Measurements from ENCODE around the gene CSH2. TPM values are rescaled to one million over a fixed set of nuclear protein-coding genes. Genes with fewer than 3 reads are reported as not detected.

CSH2 gene
- total and polyA plus RNA-seq, 2 donors (not counting 1 experiment from before 2014, with no cell fraction given): not detected

DNA sequence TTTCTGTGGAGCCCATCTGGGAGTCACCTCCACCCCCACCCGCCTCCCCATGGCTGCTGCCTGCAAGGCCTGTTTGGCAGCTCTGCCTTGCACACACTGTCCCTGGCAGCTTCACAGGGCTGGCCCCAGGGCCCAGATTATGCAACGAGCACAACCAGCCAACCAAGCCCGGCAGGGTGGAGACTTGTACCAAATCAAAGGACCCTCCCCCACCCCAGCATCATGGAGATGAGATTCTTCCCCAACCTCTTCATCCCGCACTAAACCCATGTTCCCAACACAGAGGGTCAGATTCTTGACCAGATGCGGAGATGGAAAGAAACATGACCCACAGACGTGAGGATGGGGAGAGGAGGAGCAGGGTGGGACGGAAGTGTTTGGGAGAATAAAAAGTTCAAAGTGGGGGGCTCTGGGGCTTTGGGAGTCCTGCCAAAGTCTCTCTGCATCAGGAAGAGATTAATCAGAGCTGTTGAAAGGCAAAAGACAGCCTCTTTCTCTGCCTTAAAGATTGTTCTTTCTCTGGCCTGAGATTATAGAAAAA, 34.8 kb downstream of the CSH2 start:
- H3K36me3 ChIP-seq (replicated peaks in 1 of 2; ENCODE audit: control extremely low read depth in 1 of 2, control insufficient read depth in 1 of 2, extremely low read depth in 1 of 2, insufficient read depth in 2 of 2, low read length in 1 of 2): peaks cover 1 to 40% of the 10 kb centered on the region in 2 experiments
- peaks cover 41 to 54% of the 10 kb centered on the region in 2 donors for H3K4me1 ChIP-seq (ENCODE audit: control insufficient read depth in 2 of 2, insufficient read depth in 2 of 2, low read length in 2 of 2)
- WGBS (ENCODE audit: insufficient coverage): 28% methylated on average over 6 of the region's 7 CpGs
- peaks cover 69% of the 10 kb centered on the region for H3K79me2 ChIP-seq (ENCODE audit: control insufficient read depth, insufficient read depth, low read length)
- H2AFZ ChIP-seq (ENCODE audit: insufficient read depth, low read depth, low read length, poor library complexity, severe bottlenecking): no peak overlapping the region
- no peak for ATAC-seq (ENCODE audit: low read depth)
- peak overlapping the region; percentile 34 for H3K4me3 Mint-ChIP-seq
- no peaks in the 10 kb centered on the region for H3K27me3 Mint-ChIP-seq
- peak; percentile 15 for DNase-seq
- peaks cover 72% of the 10 kb centered on the region for H4K20me1 ChIP-seq (ENCODE audit: control insufficient read depth, insufficient read depth, low read length, poor library complexity, severe bottlenecking)
- H3K4me3 ChIP-seq (ENCODE audit: control extremely low read depth in 1 of 5, extremely low read depth in 1 of 5, insufficient read depth in 1 of 5, low read depth in 2 of 5, low read length in 4 of 5): no peak overlapping the region
- H3K27ac ChIP-seq (ENCODE audit: low read length in 2 of 2): peak overlapping the region; percentile 11 to 45
- H3K9ac ChIP-seq (ENCODE audit: low read length): peak overlapping the region; percentile 24
- H3K27me3 ChIP-seq (replicated peaks in 1 of 4; ENCODE audit: control extremely low read depth in 1 of 4, control insufficient read depth in 3 of 4, insufficient read depth in 4 of 4, low read length in 3 of 4): no peaks in the 10 kb centered on the region
- H3K4me1 Mint-ChIP-seq: peaks cover 49% of the 10 kb centered on the region
- H3K9me3 Mint-ChIP-seq (ENCODE audit: insufficient read depth): no peaks in the 10 kb centered on the region
- peak overlapping the region; percentile 62 for H3K4me2 ChIP-seq (replicated peaks; ENCODE audit: low read depth, low read length, poor library complexity, severe bottlenecking)
- peak overlapping the region; percentile 59 for H3K27ac Mint-ChIP-seq
- ChIA-PET POLR2A (interaction anchor here (0.8 to 0.9 kb wide), 2 partner anchors 9 to 65 kb away, joined by 4 to 8 read pairs; partner anchors contain the start of genes CCDC47 and DDX42), CTCF (interaction anchor here (0.7 to 2.2 kb wide), 7 partner anchors 9 to 572 kb away, joined by 3 to 15 read pairs (median 4); no protein-coding TSS in a partner anchor)
- H3K9me3 ChIP-seq (ENCODE audit: control extremely low read depth in 1 of 3, control insufficient read depth in 2 of 3, insufficient read depth in 1 of 3, low read length in 2 of 3): no peaks in the 10 kb centered on the region
- intact Hi-C loops (cut with micrococcal nuclease): loop anchor here (5.0 kb wide), 1 partner anchor 411 kb away; no protein-coding TSS in a partner anchor
- TF ChIP-seq CTCF (IDR thresholded peaks at IDR 0.05): no peak
- TF ChIP-seq EZH2 (IDR thresholded peaks at IDR 0.05; ENCODE audit: borderline replicate concordance, insufficient read depth, low read depth, low read length, poor library complexity, severe bottlenecking): no peak

DNA sequence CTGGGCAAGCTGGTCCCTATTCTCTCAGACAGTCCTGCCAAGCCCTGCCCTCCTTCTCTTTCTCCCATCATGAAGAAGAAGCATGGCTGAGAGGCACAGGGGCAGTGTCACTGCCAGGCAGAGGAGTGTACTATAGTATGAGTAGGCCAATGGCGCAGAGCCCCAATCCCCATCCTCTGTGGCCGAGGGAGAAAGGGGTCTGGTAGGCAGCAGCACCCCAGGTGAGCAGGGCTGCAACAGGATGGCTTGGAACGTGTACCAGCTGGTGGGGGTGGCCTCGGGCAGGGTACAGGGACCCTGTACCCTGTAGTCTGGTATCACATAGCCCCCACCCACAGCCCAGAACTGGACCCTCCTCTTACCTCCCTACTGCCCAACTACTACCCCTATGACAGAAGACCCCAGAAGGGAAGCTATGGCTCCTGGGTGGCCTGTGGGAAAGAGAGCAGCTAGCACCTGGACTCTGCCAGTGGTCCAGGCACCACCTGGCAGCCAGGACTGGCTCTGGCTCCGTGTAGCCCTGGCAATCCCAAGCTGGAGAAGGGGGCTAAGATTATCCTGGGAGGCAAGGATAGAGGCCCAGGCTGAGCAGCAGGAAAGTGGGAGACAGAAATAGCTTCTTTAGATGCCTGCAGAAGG, 35.4 kb downstream of the CSH2 start:
- H3K79me2 ChIP-seq (ENCODE audit: control insufficient read depth, insufficient read depth, low read length): peaks cover 69% of the 10 kb centered on the region
- TF ChIP-seq EZH2 (IDR thresholded peaks at IDR 0.05; ENCODE audit: borderline replicate concordance, insufficient read depth, low read depth, low read length, poor library complexity, severe bottlenecking): no peak
- TF ChIP-seq CTCF (IDR thresholded peaks at IDR 0.05): no peak
- peaks cover 47% of the 10 kb centered on the region for H3K4me1 Mint-ChIP-seq
- H3K27me3 Mint-ChIP-seq: no peaks in the 10 kb centered on the region
- H2AFZ ChIP-seq (ENCODE audit: insufficient read depth, low read depth, low read length, poor library complexity, severe bottlenecking): no peak overlapping the region
- intact Hi-C loops (cut with micrococcal nuclease): loop anchor here (5.0 kb wide), 1 partner anchor 411 kb away; no protein-coding TSS in a partner anchor
- ChIA-PET POLR2A (interaction anchor here (0.5 to 0.9 kb wide), 3 partner anchors 8 to 64 kb away, joined by 4 to 9 read pairs (median 8); partner anchors contain the start of genes CCDC47 and DDX42), CTCF (interaction anchor here (0.6 to 2.2 kb wide), 5 partner anchors 9 to 71 kb away, joined by 3 to 15 read pairs (median 4); no protein-coding TSS in a partner anchor)
- no peaks in the 10 kb centered on the region for H3K9me3 ChIP-seq (ENCODE audit: control extremely low read depth in 1 of 3, control insufficient read depth in 2 of 3, insufficient read depth in 1 of 3, low read length in 2 of 3)
- H3K4me3 Mint-ChIP-seq: no peak overlapping the region
- H3K27me3 ChIP-seq (replicated peaks in 1 of 4; ENCODE audit: control extremely low read depth in 1 of 4, control insufficient read depth in 3 of 4, insufficient read depth in 4 of 4, low read length in 3 of 4): no peaks in the 10 kb centered on the region
- WGBS (ENCODE audit: insufficient coverage): 100% methylated on average over 2 of the region's 5 CpGs
- H3K27ac Mint-ChIP-seq: peak overlapping the region; percentile 59
- H3K27ac ChIP-seq (ENCODE audit: low read length in 2 of 2): peak overlapping the region; percentile 6 to 45
- peaks cover 2 to 46% of the 10 kb centered on the region in 2 experiments for H3K36me3 ChIP-seq (replicated peaks in 1 of 2; ENCODE audit: control extremely low read depth in 1 of 2, control insufficient read depth in 1 of 2, extremely low read depth in 1 of 2, insufficient read depth in 2 of 2, low read length in 1 of 2)
- no peaks in the 10 kb centered on the region for H3K9me3 Mint-ChIP-seq (ENCODE audit: insufficient read depth)
- H3K4me1 ChIP-seq (ENCODE audit: control insufficient read depth in 2 of 2, insufficient read depth in 2 of 2, low read length in 2 of 2): peaks cover 39 to 51% of the 10 kb centered on the region in 2 donors
- H3K4me2 ChIP-seq (replicated peaks; ENCODE audit: low read depth, low read length, poor library complexity, severe bottlenecking): peak overlapping the region; percentile 62
- no peak overlapping the region for H3K9ac ChIP-seq (ENCODE audit: low read length)
- ATAC-seq (ENCODE audit: low read depth) (no peak), DNase-seq (no peak)
- no peak overlapping the region for H3K4me3 ChIP-seq (ENCODE audit: control extremely low read depth in 1 of 5, extremely low read depth in 1 of 5, insufficient read depth in 1 of 5, low read depth in 2 of 5, low read length in 4 of 5)
- H4K20me1 ChIP-seq (ENCODE audit: control insufficient read depth, insufficient read depth, low read length, poor library complexity, severe bottlenecking): peaks cover 72% of the 10 kb centered on the region
